Ascending aorta (tissue), 2 donors: ENCODE data around the gene GOLGA3. TPM values are rescaled to one million over a fixed set of nuclear protein-coding genes. Genes with fewer than 3 reads are reported as not detected.

Experiments used
- DNase-seq, 2 donors: peaks; one replicate each; pipeline ENCODE4 v3.0.0-alpha.2; 2019; ENCODE audit warnings: low spot score in 2 of 2
- H3K27ac ChIP-seq, 2 donors: fragments of 200-600 bp; sonication (generic); one replicate each; pipeline ENCODE4 v1.5.1; 2016 to 2017; ENCODE audit warnings: mild to moderate bottlenecking in 1 of 2
- H3K27me3 ChIP-seq: fragments of 200-600 bp; sonication (generic); one replicate; pipeline ENCODE4 v1.5.1; 2017
- H3K36me3 ChIP-seq, 2 donors: fragments of 200-600 bp; sonication (generic); one replicate each; pipeline ENCODE4 v1.5.1; 2016
- H3K4me1 ChIP-seq, 2 donors: fragments of 200-600 bp; sonication (generic); one replicate each; pipeline ENCODE4 v1.5.1; 2016 to 2017; ENCODE audit warnings: mild to moderate bottlenecking in 1 of 2
- H3K4me3 ChIP-seq, 2 donors: fragments of 200-600 bp; sonication (generic); one replicate each; pipeline ENCODE4 v1.5.1; 2016 to 2017; ENCODE audit warnings: mild to moderate bottlenecking in 1 of 2
- H3K9me3 ChIP-seq, 2 donors: fragments of 200-600 bp; sonication (generic); one replicate each; pipeline ENCODE4 v1.5.1; 2016
- CTCF ChIP-seq, 3 experiments: fragments of 200-600 bp in 2 of 3; fragments of 450-650 bp in 1 of 3; sonication (generic) in 2 of 3; IDR thresholded peaks; one replicate each; pipeline ENCODE4 v1.5.1; 2016 to 2019; ENCODE audit warnings: antibody characterized with exemption in 3 of 3, mild to moderate bottlenecking in 1 of 3, moderate library complexity in 1 of 3
- intact Hi-C: fragments of 100-400 bp; cut with DNase I; formaldehyde crosslinking; loops from one replicate; pipeline ENCODE4 v1.15.1; 2023
- total RNA-seq: library from RNA; depleted of rRNA; stranded (reverse); fragments of >200 nt; gene quantifications from one replicate; pipeline ENCODE4 v1.1.0, GENCODE V29; 2016

Gene GOLGA3
- total RNA-seq, 1 donor from 2014 or later, result 173 TPM

DNA sequence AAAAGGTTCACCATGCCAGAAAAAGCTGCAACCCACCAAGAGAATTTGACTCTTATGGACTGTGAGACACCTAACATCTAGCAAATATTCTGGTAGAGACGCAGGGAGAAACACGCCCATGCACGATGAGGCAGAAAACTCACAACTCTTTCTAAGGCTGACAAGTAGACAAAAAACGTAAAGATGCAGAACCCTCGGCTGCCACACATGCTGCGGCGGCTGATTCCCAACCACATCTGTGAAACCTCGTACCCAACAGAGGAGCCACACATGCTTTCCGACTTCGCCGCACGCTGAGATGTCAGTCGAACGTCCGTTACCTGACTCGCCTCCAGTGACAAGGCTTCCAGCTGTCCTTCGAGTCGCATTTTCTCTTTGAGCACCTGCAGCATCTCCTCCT lies 21.8 kb downstream of the GOLGA3 start:
- no peak overlapping the region for H3K27ac ChIP-seq
- no peaks in the 10 kb centered on the region for H3K9me3 ChIP-seq
- no peaks in the 10 kb centered on the region for H3K4me1 ChIP-seq
- DNase-seq, result no peak
- intact Hi-C loops, result no loop called here
- peaks cover 79 to 91% of the 10 kb centered on the region in 2 donors for H3K36me3 ChIP-seq
- H3K27me3 ChIP-seq, result no peaks in the 10 kb centered on the region
- no peak overlapping the region for H3K4me3 ChIP-seq
- TF ChIP-seq CTCF (IDR thresholded peaks at IDR 0.05), result no peak

DNA sequence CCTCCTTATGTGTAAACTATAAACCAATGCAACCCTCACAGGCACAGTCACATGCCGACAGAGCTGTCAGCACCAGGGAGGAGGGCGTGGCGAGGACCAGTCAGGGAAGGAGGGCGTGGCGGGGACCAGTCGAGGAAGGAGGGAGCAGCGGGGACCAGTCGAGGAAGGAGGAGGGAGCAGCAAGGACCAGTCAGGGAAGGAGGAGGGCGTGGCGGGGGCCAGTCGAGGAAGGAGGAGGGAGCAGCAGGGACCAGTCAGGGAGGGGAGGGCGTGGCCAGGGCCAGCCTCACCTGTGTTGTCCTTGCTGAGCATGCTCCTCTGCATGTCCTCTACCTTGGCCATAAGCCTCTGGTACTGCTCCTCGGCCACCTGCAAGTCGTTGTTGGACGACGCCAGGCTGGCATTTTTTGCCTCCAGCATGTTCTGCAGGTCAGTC lies 24.2 kb downstream of the GOLGA3 start:
- Histone ChIP-seq H3K27ac (no peak overlapping the region), H3K27me3 (no peaks in the 10 kb centered on the region), H3K4me1 (no peaks in the 10 kb centered on the region), H3K36me3 (peaks cover 84 to 94% of the 10 kb centered on the region in 2 donors), H3K4me3 (no peak overlapping the region), H3K9me3 (no peaks in the 10 kb centered on the region)
- no peak for TF ChIP-seq CTCF (IDR thresholded peaks at IDR 0.05)
- intact Hi-C loops, result no loop called here
- no peak for DNase-seq

DNA sequence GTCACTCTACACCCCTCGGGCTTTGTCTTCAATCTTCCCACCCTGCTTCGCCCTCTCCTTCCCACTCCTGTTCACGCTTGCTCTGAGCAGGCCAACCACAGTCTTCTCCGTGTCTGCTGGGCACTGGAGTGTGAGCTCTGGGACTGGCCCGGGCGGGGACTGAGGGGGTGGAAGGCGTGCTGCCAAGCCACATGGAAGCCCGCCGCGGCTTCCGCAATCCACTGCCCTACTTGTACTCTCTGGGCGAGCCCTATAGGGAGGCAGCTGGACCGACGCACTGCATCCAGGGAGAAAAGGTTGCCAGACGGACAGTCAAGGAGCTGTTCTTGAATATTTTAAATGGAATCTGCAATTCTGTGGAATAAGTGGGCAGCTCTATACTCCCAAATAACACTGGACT lies 24.8 kb downstream of the GOLGA3 start:
- no peak overlapping the region for H3K27ac ChIP-seq
- TF ChIP-seq CTCF (IDR thresholded peaks at IDR 0.05), result no peak
- no peaks in the 10 kb centered on the region for H3K4me1 ChIP-seq
- DNase-seq, result no peak
- no peaks in the 10 kb centered on the region for H3K9me3 ChIP-seq
- H3K36me3 ChIP-seq, result peaks cover 84 to 95% of the 10 kb centered on the region in 2 donors
- intact Hi-C loops, result no loop called here
- no peak overlapping the region for H3K4me3 ChIP-seq
- no peaks in the 10 kb centered on the region for H3K27me3 ChIP-seq

- Histone ChIP-seq H3K4me3 (no peak overlapping the region), H3K36me3 (peaks cover 84 to 95% of the 10 kb centered on the region in 2 donors), H3K27me3 (no peaks in the 10 kb centered on the region), H3K4me1 (no peaks in the 10 kb centered on the region), H3K27ac (no peak overlapping the region), H3K9me3 (no peaks in the 10 kb centered on the region)
- intact Hi-C loops, result no loop called here
- no peak for DNase-seq
- TF ChIP-seq CTCF (IDR thresholded peaks at IDR 0.05), result no peak
Measured at GRCh38 chr12:132803125-132803524, 25.5 kb downstream of the GOLGA3 start.

GRCh38 chr12:132801741-132802140 lies 26.9 kb downstream of the GOLGA3 start:
- intact Hi-C loops, result no loop called here
- no peak for TF ChIP-seq CTCF (IDR thresholded peaks at IDR 0.05)
- Histone ChIP-seq H3K4me3 (no peak overlapping the region), H3K9me3 (no peaks in the 10 kb centered on the region), H3K36me3 (peaks cover 84 to 95% of the 10 kb centered on the region in 2 donors), H3K27me3 (no peaks in the 10 kb centered on the region), H3K27ac (no peak overlapping the region), H3K4me1 (no peaks in the 10 kb centered on the region)
- DNase-seq, result no peak

- Histone ChIP-seq H3K36me3 (peaks cover 83 to 99% of the 10 kb centered on the region in 2 donors), H3K27me3 (no peaks in the 10 kb centered on the region), H3K27ac (no peak overlapping the region), H3K4me1 (no peaks in the 10 kb centered on the region), H3K9me3 (no peaks in the 10 kb centered on the region), H3K4me3 (no peak overlapping the region)
- DNase-seq, result no peak
- intact Hi-C loops, result no loop called here
- TF ChIP-seq CTCF (IDR thresholded peaks at IDR 0.05), result no peak
Measured at GRCh38 chr12:132798836-132799235, 29.8 kb downstream of the GOLGA3 start.
